Memory B cell (primary cell): ENCODE measurements around the gene RIMKLA.

ENCODE experiments used
- ATAC-seq: fragments of 150-1000 bp; cut with Tn5 transposase; 2 replicates; pipeline ENCODE4 v1.10.0; 2021; ENCODE audit warnings: low read depth, mild to moderate bottlenecking, moderate library complexity
- DNase-seq, 2 donors: peaks; one replicate each; pipeline ENCODE4 v3.0.0; 2022; ENCODE audit warnings: low spot score in 2 of 2
- H3K27ac Mint-ChIP-seq: one replicate; pipeline ENCODE4 v1.8.0; 2022; ENCODE audit warnings: mild to moderate bottlenecking, moderate library complexity, mixed read lengths
- H3K27me3 Mint-ChIP-seq: one replicate; pipeline ENCODE4 v1.8.0; 2022; ENCODE audit warnings: mixed read lengths
- H3K36me3 Mint-ChIP-seq: one replicate; pipeline ENCODE4 v1.8.0; 2022; ENCODE audit warnings: mild to moderate bottlenecking, mixed read lengths
- H3K4me1 Mint-ChIP-seq: one replicate; pipeline ENCODE4 v1.8.0; 2022; ENCODE audit warnings: mixed read lengths
- H3K4me3 Mint-ChIP-seq: one replicate; pipeline ENCODE4 v1.8.0; 2022; ENCODE audit warnings: mild to moderate bottlenecking, moderate library complexity, mixed read lengths
- H3K9me3 Mint-ChIP-seq: one replicate; pipeline ENCODE4 v1.8.0; 2022; ENCODE audit warnings: mixed read lengths

The RIMKLA gene

GRCh38 chr1:42427240-42427639 is 46.6 kb downstream of the RIMKLA start:
- no peaks in the 10 kb centered on the region for H3K9me3 Mint-ChIP-seq
- no peak overlapping the region for H3K4me3 Mint-ChIP-seq
- H3K4me1 Mint-ChIP-seq: no peaks in the 10 kb centered on the region
- H3K27ac Mint-ChIP-seq: no peak overlapping the region
- no peak for ATAC-seq
- H3K27me3 Mint-ChIP-seq: peaks cover 9% of the 10 kb centered on the region
- no peaks in the 10 kb centered on the region for H3K36me3 Mint-ChIP-seq
- no peak for DNase-seq

DNA sequence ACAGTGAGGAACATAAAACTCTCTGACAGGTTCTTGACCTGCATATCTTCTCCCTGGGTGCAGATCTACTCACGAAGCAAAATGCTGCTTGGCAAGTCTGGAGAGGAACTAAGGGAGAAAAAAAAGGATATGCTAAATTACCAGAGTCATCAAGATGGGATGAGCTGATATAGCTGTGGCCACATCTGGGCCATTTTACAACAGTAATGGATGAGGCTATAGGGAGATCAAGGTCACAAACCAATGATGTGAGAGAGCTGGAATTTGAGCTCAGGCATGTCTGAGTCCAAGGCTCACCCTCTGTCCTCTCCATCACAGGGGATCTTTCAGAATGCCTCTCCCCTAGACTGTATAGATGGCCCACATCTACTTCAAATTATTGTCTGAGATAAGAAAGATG is 49.0 kb downstream of the RIMKLA start:
- H3K36me3 Mint-ChIP-seq: no peaks in the 10 kb centered on the region
- peaks cover 7% of the 10 kb centered on the region for H3K27me3 Mint-ChIP-seq
- no peak overlapping the region for H3K27ac Mint-ChIP-seq
- no peak overlapping the region for H3K4me3 Mint-ChIP-seq
- no peaks in the 10 kb centered on the region for H3K9me3 Mint-ChIP-seq
- DNase-seq: no peak
- no peaks in the 10 kb centered on the region for H3K4me1 Mint-ChIP-seq
- ATAC-seq: no peak

DNA sequence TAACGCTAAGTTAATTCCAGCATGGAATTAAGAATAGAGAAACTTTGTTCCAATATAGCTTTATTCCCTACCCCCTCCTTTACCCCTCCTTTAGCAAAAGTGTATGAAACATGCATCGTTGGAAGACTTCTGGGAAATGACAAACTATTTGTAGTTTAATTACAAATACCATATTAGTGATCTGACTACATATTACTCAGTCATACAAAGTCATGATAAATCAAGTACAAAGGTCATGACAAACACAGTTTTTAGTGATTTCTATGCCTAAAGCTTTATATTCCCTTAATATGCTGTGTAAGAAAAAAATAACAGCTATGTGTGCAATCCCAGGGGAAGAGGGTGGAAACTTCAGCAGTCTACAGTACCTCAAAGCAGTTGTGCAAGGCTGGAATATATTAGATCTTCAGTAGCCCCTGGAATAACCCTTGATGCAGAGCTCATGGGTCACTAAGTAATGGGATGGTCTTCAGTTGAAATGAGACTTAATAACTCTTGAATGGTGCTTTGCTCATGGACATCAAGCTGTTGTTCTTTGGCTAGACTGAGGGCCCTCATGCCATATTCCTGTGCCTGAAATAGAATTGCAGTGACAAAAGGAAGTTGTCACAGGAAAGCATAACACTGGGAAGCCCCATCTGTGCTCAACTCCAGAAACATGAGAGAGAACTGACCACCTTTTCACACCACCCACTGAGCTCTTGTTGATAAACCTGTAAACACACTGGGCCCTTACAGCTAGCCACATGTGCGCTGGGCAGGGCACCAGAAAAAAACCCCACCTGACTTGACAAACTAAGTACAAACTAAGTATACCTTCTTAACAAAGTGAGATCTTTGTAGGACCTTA is 49.9 kb downstream of the RIMKLA start:
- Mint-ChIP-seq H3K4me1 (no peaks in the 10 kb centered on the region), H3K36me3 (no peaks in the 10 kb centered on the region), H3K27ac (no peak overlapping the region), H3K4me3 (no peak overlapping the region), H3K27me3 (peaks cover 2% of the 10 kb centered on the region), H3K9me3 (no peaks in the 10 kb centered on the region)
- DNase-seq (no peak), ATAC-seq (no peak)

DNA sequence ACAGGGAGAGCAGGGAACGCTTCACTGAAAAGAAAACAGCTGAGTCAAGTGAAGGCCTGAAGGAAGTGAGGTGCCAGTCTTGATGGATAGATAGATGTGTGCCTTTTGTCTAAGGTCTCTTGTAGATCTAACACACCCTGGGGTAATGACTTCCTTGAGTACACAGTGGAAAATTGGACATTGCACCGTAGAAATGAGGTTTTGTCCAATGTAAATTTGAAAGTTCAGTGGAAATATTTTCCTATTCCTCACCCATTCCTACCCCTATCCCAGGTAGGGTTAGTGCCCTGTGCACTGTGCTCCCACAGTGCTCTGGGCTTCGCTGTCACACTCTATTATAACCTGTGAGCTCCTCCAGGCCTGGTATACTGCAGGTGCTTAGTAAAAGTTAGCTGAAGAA is 50.9 kb downstream of the RIMKLA start:
- H3K27ac Mint-ChIP-seq: no peak overlapping the region
- no peak overlapping the region for H3K4me3 Mint-ChIP-seq
- no peaks in the 10 kb centered on the region for H3K4me1 Mint-ChIP-seq
- H3K27me3 Mint-ChIP-seq: no peaks in the 10 kb centered on the region
- DNase-seq (no peak), ATAC-seq (no peak)
- no peaks in the 10 kb centered on the region for H3K9me3 Mint-ChIP-seq
- no peaks in the 10 kb centered on the region for H3K36me3 Mint-ChIP-seq

- Mint-ChIP-seq H3K4me3 (no peak overlapping the region), H3K4me1 (no peaks in the 10 kb centered on the region), H3K9me3 (no peaks in the 10 kb centered on the region), H3K27me3 (peaks cover 3% of the 10 kb centered on the region), H3K27ac (no peak overlapping the region), H3K36me3 (no peaks in the 10 kb centered on the region)
- ATAC-seq (no peak), DNase-seq (no peak)
These were observed 52.1 kb downstream of the RIMKLA start for GRCh38 chr1:42432714-42433113.

DNA sequence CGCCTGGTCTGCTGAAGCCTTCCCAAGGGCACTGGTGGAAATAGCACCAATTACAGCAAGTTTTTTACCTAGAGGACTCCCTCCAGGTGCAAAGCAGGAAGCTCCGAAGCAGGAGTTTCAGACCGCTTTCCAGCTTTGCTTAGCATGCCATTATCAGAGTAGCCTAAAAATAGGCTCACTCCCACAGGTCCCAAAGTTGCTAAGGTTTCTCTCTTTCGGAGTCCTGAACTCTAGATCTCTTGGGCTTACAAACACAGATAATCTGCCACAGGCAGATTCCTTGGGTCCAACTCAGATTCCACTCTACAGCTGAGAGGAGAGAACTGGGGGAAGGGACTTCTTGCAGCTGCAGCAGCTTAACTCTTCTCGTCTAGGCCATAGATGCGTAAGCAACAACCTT is 52.8 kb downstream of the RIMKLA start:
- Mint-ChIP-seq H3K9me3 (no peaks in the 10 kb centered on the region), H3K4me1 (no peaks in the 10 kb centered on the region), H3K36me3 (no peaks in the 10 kb centered on the region), H3K4me3 (no peak overlapping the region), H3K27ac (no peak overlapping the region), H3K27me3 (peaks cover 3% of the 10 kb centered on the region)
- no peak for ATAC-seq
- DNase-seq: no peak

DNA sequence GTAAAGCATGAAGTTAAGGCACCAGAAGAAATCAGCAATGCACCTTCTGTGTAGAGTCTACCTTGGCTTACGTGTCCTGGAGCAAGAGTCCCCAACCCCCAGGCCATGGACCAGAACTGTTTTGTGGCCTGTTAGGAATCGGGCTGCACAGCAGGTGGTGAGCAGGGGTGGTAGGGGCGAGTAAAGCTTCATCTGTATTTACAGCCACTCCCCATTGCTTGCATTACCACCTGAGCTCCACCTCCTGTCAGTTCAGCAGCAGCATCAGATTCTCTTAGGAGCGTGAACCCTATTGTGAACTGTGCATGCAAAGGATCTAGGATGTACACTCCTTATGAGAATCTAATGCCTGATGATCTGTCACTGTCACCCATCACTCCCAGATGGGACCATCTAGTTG is 53.7 kb downstream of the RIMKLA start:
- DNase-seq: no peak
- no peaks in the 10 kb centered on the region for H3K36me3 Mint-ChIP-seq
- peaks cover 3% of the 10 kb centered on the region for H3K27me3 Mint-ChIP-seq
- no peak for ATAC-seq
- no peaks in the 10 kb centered on the region for H3K9me3 Mint-ChIP-seq
- no peaks in the 10 kb centered on the region for H3K4me1 Mint-ChIP-seq
- no peak overlapping the region for H3K27ac Mint-ChIP-seq
- no peak overlapping the region for H3K4me3 Mint-ChIP-seq

DNA sequence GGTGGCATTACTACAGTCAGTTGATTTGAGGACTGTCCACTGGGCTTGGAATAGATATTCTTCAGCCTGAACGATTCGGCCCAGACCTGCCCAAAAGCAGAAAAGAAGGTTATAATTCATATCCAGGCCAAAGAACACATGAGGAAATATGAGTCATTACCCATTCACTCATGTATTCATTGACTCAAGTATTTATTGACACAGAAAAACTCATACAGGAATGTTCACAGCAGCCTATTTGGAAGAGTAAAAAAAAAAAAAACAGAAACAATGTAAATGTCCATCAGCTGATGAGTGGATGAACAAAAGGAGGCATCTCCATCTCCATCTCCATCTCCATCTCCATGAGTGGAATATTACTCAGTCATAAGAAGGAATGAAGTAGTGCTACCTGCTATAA is 59.3 kb downstream of the RIMKLA start:
- no peaks in the 10 kb centered on the region for H3K4me1 Mint-ChIP-seq
- no peak overlapping the region for H3K4me3 Mint-ChIP-seq
- ATAC-seq: no peak
- peaks cover 3% of the 10 kb centered on the region for H3K27me3 Mint-ChIP-seq
- H3K27ac Mint-ChIP-seq: no peak overlapping the region
- H3K9me3 Mint-ChIP-seq: no peaks in the 10 kb centered on the region
- no peaks in the 10 kb centered on the region for H3K36me3 Mint-ChIP-seq
- no peak for DNase-seq

- DNase-seq: no peak
- Mint-ChIP-seq H3K4me3 (no peak overlapping the region), H3K36me3 (no peaks in the 10 kb centered on the region), H3K9me3 (no peaks in the 10 kb centered on the region), H3K4me1 (no peaks in the 10 kb centered on the region), H3K27ac (no peak overlapping the region), H3K27me3 (no peaks in the 10 kb centered on the region)
- ATAC-seq: no peak
These were observed 62.1 kb downstream of the RIMKLA start for GRCh38 chr1:42442662-42443061.

GRCh38 chr1:42449256-42449655 is 68.7 kb downstream of the RIMKLA start:
- H3K27me3 Mint-ChIP-seq: no peaks in the 10 kb centered on the region
- no peak for ATAC-seq
- no peaks in the 10 kb centered on the region for H3K4me1 Mint-ChIP-seq
- no peak overlapping the region for H3K27ac Mint-ChIP-seq
- H3K9me3 Mint-ChIP-seq: no peaks in the 10 kb centered on the region
- no peak overlapping the region for H3K4me3 Mint-ChIP-seq
- no peaks in the 10 kb centered on the region for H3K36me3 Mint-ChIP-seq
- no peak for DNase-seq

DNA sequence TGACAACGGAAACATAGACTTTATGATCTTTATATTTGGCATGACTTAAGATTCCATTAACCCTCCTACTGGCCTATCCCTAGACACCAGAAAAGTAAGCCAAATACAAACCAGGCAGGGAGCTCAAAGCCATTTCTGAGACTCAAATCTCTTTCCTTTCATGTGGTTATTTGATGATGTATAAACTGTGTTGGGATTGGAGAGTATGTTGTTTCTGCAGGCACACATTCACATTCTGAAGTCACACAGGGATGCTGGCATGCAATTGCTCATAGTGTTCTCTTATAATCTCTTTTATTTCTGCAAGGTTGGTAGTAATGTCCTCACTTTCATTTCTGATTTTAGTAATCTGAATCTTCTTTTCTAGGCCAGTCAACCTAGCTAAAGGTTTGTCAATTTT is 69.5 kb downstream of the RIMKLA start:
- no peak overlapping the region for H3K27ac Mint-ChIP-seq
- H3K36me3 Mint-ChIP-seq: no peaks in the 10 kb centered on the region
- no peaks in the 10 kb centered on the region for H3K27me3 Mint-ChIP-seq
- H3K4me1 Mint-ChIP-seq: no peaks in the 10 kb centered on the region
- H3K4me3 Mint-ChIP-seq: no peak overlapping the region
- ATAC-seq (no peak), DNase-seq (no peak)
- no peaks in the 10 kb centered on the region for H3K9me3 Mint-ChIP-seq

- Mint-ChIP-seq H3K27me3 (no peaks in the 10 kb centered on the region), H3K4me1 (peaks cover 10% of the 10 kb centered on the region), H3K9me3 (no peaks in the 10 kb centered on the region), H3K27ac (peak overlapping the region; percentile 24), H3K4me3 (no peak overlapping the region), H3K36me3 (peaks cover 8% of the 10 kb centered on the region)
- DNase-seq (no peak), ATAC-seq (no peak)
These were observed 72.8 kb downstream of the RIMKLA start for GRCh38 chr1:42453386-42453785.

- no peaks in the 10 kb centered on the region for H3K27me3 Mint-ChIP-seq
- no peak for DNase-seq
- no peaks in the 10 kb centered on the region for H3K9me3 Mint-ChIP-seq
- peaks cover 10% of the 10 kb centered on the region for H3K4me1 Mint-ChIP-seq
- H3K36me3 Mint-ChIP-seq: peaks cover 11% of the 10 kb centered on the region
- ATAC-seq: no peak
- peak overlapping the region; percentile 15 for H3K4me3 Mint-ChIP-seq
- peak overlapping the region; percentile 24 for H3K27ac Mint-ChIP-seq
These were observed 73.8 kb downstream of the RIMKLA start for GRCh38 chr1:42454403-42454802.

GRCh38 chr1:42456010-42456753 is 75.6 kb downstream of the RIMKLA start, which contains the start of the genes PPCS and ZMYND12:
Gene PPCS, plus strand, starts transcription at chr1:42456543. Its CDS starts 23 bp downstream, at chr1:42456566.
Gene ZMYND12, minus strand, starts transcription at chr1:42456022. Its CDS starts 25 bp downstream, at chr1:42455997.
- Mint-ChIP-seq H3K4me3 (peak within 1 kb of the TSS; percentile 97), H3K4me1 (peaks cover 17% of the 10 kb centered on the region), H3K9me3 (no peaks in the 10 kb centered on the region), H3K36me3 (peaks cover 19% of the 10 kb centered on the region), H3K27me3 (no peaks in the 10 kb centered on the region), H3K27ac (peak within 1 kb of the TSS; percentile 98)
- DNase-seq (peak; percentile 90 to 93), ATAC-seq (peak; percentile 87)
